GM21717 (cell line): ENCODE data around the gene MAP3K21.

ENCODE experiments used
- ATAC-seq: cut with Tn5 transposase; IDR thresholded peaks from one replicate; pipeline ENCODE4 v1.9.1; 2021; ENCODE audit warnings: mild to moderate bottlenecking, moderate library complexity; ENCODE audit not compliant: unreplicated experiment

The MAP3K21 gene

DNA sequence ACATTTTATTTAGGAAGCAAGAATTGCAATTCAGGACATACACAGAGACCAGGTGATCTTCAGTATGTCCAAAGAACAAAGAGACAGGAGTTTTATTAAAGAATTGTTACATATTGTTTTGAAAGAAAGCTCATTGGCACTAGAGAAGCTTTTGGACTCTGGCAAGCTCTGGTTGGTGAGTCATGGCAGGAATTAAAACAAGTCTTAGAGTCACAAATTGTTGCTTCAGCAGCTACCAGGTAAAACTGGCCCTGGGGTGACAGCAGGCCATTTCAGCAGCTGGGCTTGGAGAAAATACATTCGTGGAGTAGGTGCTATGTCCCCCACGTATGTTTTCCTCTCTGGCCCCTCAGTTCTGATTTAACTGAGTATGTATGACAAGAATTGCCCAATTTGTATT is 58.8 kb downstream of the MAP3K21 start:
- ATAC-seq = no peak

DNA sequence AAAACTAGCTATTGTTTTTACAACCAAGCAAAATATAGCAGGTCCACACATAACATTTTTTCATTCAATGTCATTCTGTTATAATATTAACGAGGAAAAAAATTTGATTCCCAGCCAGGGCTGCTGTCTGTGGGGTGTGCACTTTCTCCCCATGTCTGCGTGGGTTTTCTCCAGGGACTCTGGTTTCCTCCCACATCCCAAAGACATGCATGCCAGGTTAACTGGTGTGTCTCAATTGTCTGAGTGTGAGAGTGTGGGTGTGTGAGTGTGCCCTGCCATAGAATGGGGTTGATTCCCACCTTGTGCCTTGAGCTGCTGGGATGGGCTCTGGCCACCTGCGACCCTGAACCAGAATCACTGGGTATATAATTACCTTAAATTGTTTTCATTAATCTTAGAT is 60.1 kb downstream of the MAP3K21 start:
- no peak for ATAC-seq

DNA sequence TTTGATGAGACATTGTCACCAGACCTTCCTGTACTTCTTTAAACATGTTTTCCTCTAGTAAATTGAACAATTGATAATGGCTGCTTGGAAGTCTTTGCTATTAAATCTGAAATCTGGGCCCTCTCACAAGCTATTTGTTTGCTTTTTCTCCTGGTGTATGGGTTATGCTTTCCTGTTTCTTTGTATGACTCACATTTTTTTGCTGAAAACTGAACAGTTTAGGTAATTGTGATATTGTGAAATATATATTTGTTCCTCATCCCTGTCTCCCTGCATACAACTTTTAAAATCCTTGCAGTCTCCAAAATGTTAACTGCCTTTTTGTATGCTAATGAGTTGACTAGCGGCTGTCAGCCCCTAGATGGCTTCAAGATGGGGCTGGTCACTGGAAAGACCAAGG is 61.6 kb downstream of the MAP3K21 start:
- ATAC-seq = no peak

DNA sequence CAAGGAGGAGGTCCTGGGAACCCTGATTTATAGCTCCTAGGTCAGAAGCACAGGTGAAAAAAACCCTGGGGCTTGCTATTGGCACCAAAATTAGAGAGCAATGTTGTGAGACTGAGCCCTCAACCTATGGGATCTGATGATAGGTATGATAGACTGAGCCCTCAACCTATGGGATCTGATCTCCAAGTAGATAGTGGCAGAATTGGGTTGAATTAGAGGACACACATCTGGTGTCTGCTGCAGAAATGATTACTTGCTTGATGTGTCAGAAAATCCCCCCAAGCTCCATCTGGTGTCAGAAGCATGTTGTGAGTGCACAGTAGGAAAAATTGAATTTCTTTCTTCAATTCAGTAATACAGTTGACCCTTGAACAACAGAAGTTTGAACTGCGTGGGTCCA is 62.4 kb downstream of the MAP3K21 start:
- ATAC-seq = no peak

DNA sequence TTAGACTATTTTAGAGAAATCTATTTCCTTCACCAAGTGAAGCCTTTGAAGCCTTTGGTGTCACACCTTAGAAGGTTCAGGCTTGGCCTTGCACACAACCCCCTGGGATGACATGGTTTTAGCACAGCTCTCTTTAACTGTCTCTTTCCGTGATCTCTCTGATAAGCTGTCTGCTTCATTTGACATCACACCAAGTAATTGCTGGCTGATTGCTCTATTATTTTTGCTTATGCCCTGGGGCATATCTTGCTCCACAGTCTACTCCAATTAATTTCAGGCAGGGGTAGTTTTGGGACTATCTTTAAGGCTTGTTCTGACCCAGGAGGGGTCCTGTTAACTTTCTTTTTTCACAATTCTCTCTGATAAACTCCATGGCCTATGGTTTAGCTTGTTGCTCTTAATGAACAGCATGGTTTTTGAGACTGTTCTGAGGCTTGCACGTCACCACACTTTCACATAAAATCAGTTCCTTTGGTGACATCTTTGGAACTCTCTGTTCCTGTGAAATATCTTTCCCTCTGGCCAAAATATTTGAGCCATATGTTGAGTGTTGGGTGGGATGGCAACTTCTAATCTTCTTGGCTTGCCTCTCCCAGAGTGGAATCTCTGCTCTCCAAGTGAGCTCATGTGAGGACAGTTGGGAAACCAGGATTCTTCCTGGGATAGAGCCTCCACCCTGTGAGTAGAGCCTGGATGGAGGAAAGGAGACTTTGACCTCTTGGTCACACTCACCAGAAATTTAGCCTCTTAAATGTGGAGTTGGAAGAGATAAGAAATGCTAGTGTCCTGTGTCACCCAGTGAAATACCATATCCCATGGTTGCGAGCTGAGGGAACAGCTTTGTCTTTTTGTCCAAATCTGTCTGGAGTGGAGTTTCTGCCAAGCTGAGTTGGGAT is 63.6 kb downstream of the MAP3K21 start:
- ATAC-seq = no peak

DNA sequence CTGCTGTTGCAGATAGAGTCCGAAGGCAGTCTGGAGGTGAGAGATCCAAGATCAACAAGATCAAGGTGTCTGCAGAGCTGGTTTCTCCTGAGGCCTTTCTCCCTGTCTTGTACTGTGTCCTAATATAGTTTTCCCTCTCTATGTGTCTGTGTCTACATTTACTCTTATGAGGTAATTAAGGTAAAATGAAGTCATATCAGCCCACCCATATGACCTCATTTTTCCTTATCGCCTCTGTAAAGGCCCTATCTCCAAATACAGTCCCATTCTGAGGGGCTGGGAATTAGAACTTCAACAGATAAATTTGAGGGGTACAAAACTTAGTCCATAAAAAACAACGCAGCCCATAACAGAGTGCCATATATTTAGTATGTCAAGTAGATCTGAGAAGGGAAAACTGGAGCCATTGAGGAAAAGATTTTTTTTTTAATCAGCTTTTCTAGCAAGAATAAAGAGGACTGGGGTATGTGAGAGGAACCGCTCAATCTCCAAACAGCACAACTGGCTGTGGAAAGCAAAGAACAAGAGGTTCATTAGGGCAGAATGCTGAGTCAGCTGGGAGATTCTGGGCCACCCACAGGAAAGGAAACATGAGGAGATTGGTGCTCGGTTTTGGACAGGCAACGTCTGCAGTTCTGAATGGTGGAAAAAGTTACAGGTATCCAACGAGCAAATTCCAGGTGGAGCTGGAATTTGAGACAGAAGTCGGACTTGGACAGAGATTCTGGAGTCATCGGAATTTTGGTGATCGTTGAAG is 65.7 kb downstream of the MAP3K21 start:
- no peak for ATAC-seq

DNA sequence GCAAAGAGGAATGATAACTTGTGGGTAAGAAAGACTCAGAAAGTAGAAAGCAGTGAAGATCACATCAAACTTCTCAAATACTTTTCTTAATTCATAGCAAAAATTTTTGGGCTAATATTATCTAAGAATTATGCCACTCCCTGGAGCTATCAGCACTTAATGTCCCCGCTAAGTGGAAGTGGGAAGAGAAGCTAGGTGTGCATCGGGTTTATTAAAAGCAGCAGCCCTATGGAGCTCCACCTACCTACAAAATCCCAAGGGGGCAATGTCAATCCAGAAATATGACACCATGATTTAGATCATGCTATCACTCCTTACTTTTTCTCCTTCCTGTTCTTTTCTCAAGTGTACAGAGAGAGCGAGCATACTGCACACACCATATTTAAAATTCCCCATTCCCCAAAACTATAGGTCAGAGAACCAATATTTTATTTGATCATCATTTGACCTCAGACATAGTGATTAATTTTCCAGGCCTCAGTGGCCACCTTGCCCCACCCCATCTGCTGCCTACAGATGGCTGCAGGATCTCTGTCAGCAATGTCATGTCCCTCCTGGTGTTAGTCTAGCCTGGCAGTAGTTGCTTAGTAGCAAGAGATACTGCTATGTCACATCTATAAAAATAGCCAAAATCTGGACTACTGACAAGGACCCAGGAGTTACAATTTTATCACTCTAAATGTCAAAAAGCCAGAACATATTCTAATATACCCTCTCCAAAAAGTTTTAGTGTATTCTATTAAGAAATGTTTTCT is 66.6 kb downstream of the MAP3K21 start:
- ATAC-seq = no peak

DNA sequence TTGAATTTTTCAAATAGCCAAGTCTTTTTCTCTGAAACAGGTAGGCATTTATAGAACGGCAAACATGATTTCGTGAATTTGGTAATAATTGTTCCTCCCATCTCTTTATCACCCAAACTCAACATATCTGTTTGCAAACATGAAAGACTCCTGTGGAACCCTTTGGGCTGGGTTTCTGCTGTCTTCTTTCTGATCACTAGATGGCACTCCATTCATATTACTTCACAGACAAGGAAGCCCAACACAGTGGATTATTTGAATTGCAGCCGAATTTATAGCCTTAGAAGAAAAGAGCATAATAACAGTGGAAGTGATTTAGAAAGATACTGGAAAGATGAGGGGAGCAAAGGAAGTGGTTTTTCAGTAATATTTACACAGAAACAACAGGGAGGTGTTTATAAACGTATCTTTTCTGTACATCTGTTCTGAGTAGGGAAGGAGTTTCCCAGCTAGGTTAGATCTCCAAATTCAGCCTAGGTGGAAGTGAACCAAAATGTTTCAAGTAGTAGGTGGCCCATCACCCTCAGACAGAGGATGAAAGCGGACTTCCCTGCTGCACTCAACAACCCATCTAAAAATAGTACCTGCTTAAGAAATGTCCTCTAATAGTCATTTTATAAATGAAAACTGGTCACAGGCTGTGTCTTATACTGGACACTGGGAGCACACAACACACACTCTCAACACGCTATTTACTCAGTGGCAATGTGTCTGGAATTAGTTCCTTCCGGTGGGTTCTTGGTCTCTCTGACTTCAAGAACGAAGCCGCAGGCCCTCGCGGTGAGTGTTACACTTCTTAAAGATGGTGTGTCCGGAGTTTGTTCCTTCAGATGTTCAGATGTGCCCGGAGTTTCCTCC is 67.6 kb downstream of the MAP3K21 start:
- peak; percentile 91 for ATAC-seq

DNA sequence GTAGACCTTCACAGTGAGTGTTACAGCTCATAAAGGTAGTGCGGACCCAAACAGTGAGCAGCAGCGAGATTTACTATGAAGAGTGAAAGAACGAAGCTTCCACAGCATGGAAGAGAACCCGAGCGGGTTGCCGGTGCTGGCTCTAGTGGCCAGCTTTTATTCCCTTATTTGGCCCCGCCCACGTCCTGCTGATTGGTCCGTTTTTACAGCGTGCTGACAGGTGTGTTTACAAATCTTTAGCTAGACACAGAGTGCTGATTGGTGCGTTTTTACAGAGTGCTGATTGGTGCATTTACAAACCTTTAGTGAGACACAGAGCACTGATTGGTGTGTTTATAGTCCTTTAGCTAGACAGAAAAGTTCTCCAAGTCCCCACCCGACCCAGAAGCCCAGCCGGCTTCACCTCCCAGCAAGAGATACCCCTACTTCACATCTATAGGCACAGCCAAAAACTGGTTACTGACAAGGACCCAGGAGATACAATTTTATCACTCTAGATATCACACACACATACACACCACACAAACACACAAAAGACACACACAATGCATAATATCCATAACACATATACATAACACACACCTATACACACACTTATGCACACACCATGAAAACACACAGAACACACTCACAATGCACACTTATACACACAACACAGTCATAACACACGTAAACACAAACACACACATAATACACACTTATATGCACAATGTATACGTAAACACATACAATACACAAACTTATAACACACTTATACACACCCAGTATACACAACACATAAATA is 68.5 kb downstream of the MAP3K21 start:
- ATAC-seq = no peak

DNA sequence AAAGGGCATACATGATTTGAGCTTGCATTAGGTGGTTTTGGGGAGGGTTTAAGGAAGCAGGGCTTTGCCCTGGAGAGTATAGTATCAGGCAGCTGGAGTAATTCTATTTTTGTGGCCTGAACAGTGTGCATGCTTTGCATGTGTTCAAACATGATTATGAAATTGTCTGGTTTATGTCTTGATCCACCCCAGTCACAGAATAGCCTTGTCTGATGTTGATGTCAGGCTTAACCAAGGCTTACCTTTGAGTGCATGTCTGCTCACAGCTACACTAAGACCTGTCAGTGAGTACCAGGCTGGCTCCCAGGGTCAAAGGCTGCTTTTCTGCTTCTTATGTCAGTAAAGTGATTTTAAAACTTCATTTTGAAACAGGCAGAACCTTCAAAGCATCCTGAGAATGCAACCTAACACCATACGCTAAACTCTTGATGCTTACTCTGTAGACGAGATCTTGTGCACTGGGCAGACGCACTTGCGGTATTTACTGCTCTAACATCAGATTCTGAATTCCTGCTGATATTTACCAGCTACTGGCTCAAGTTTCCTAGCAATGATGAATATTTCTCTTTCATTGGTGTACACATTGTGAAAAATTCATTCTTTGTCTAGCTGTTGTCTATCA is 78.9 kb downstream of the MAP3K21 start:
- no peak for ATAC-seq

DNA sequence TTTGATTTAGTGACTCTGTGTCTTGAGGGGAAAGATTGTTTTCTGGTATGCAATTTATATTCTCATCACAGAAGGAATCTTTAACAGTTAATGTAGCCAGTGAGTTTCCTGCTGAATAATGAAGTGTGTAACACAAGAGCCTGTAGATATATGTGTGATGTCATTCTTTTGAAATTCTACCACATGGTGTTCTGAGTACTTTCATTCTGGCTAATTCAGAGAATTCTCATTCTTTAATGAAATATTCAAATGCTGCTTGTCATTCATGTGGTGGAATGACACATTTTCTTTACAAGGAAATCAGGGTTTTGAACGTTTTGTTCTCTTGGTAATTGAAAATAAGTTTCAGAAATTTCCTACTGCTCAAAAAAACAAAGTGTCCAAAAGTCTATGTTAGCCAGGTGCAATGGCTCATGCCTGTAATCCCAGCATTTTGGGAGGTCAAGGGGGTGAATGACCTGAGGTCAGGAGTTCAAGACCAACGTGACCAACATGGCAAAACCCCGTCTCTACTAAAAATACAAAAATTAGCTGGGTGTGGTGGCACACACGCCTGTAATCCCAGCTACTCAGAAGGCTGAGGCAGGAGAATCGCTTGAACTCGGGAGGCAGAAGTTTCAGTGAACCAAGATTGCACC is 79.6 kb downstream of the MAP3K21 start:
- ATAC-seq = no peak

DNA sequence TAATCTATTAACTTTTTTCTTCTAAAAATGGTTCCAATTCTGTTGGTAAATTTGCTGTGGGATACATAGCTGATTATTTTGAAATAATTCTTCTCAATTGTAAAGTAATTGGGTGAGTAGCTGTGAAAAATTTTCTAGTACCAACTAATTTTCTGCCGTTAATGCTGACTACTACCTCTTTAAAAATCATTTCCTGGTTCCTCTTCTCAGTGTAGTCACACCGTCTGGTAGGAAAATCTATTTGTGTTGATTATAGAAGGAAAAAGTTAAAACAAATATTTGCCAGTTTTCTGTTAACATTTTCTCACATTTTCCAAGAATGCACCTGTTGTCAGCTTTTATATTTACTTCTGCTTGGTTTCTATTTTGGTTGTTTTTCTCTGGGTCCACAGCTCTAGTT is 82.0 kb downstream of the MAP3K21 start:
- ATAC-seq = no peak

DNA sequence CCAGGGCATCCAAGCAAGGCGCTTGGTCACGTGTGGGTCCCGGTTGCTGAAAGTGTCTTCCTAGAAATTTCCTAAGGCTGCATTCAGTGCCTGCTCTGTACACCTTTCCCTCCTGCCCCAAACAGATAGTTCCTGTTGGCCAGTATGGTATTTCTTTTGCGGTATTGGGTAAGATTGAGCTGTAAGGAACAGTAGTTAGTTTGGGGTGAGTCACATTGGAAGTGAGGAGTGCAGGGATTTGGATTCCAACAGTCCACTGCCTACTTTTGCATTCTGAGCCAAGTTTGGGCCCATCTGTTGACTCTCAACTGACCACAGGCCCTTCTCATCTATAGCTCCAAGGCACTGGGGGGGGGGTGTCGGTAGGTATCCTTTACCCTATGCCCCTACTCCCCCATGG is 83.4 kb downstream of the MAP3K21 start:
- no peak for ATAC-seq

DNA sequence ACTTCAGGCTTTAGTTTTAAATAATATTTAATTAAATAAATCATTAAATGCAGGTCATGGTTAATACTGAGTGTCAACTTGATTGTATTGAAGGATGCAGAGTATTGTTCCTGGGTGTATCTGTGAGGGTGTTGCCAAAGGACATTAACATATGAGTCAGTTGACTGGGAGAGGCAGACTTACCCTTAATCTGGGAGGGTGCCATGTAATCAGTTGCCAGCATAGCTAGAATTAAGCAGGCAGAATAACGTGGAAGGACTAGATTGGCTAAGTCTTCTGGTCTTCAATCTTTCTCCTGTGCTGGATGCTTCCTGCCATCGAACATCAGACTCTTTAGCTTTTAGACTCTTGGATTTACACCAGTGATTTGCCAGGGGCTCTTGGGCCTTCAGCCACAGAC is 85.3 kb downstream of the MAP3K21 start:
- no peak for ATAC-seq

DNA sequence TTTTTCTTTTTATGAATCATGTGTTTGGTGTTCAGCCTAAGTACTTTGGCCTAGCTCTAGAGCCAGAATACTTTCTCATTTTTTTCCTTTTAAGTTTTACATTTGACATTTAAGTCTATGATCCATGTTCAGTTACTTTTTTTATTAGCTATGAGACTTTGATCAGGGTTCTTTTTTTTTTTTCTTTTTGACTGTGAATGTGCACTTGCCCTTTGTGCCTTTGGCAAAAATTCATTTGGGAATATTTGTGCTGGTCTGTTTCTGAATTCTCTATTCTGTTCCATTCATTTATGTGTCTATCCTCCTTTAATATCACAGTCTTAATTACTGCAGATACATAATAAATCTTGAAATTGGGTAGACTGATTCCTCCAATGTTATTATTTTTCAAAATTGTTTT is 93.8 kb downstream of the MAP3K21 start:
- ATAC-seq = no peak

DNA sequence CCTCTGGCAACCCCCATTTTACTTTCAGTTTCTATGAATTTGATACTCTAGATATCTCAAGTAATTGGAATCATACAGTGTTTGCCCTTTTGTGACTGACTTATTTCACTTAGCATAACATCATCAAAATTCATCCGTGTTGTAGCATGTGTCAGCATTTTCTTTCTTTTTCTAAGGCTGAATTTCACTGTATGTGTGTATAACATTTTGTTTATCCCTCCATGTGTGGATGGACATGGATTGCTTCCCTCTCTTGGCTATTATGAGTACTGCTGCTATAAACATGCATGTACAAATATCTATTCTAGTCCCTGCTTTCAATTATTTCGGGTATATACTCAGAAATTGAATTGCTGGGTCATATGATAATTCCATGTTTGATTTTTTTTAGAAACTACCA is 97.3 kb downstream of the MAP3K21 start:
- no peak for ATAC-seq

DNA sequence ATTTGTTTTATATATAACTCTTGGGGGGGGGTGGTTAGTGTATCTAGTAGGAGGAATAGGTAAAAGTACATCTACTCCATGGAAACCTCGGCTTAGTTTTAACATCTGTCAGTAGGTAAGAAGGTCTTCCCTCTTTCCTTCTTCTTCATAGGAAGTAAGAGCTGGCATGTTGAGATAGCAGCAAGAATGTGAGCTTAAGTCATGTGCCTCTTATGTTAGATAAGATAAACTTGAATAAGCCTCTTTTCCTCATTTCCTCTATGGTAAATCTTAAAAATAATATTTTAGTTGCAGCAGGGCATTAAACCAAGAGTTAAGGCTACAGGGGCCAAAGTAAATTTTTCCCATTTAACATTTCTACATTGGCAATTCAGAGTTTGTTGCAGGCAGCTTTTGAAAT is 100.4 kb downstream of the MAP3K21 start:
- ATAC-seq = no peak

DNA sequence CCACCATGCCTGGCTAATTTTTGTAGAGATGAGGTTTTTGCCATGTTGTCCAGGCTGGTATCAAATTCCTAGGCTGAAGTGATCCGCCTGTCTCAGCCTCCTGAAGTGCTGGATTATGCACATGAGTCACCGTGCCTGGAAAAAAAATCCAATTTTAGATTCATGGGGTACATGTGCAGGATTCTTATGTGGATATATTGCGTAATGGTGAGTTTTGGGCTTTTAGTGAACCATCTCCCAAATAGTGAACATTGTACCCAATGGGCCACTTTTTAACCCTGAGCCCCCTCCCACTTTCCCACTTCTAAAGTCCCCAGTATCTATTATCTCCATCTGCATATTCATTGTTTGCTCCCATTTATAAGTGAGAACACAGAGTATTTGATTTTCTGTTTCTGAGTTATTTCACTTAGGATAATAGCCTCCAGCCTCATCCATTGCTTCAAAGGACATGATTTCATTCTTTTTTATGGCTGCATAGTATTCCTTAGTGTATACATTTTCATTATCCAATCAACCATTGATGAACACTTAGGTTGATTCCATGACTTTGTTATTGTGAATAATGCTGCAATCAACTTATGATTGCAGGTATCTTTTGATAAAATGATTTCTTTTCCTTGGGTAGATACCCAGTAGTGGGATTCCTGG is 104.4 kb downstream of the MAP3K21 start:
- no peak for ATAC-seq
